Neural progenitor cell (in vitro differentiated cells): Measurements from ENCODE around the gene INTS11.

ENCODE experiments used
- CTCF ChIP-seq: fragments of 200-600 bp; sonication (generic); IDR thresholded peaks from 2 replicates; pipeline ENCODE4 v1.5.1; 2017; ENCODE audit warnings: antibody characterized with exemption, mild to moderate bottlenecking
- EZH2 ChIP-seq: fragments of 200-600 bp; sonication (generic); IDR thresholded peaks from 2 replicates; pipeline ENCODE4 v1.6.1; 2017; ENCODE audit warnings: antibody characterized with exemption, mild to moderate bottlenecking, moderate library complexity
- EZH2phosphoT487 ChIP-seq: fragments of 200-600 bp; sonication (generic); IDR thresholded peaks from 2 replicates; pipeline ENCODE4 v1.6.1; 2017; ENCODE audit warnings: antibody characterized with exemption

DNA sequence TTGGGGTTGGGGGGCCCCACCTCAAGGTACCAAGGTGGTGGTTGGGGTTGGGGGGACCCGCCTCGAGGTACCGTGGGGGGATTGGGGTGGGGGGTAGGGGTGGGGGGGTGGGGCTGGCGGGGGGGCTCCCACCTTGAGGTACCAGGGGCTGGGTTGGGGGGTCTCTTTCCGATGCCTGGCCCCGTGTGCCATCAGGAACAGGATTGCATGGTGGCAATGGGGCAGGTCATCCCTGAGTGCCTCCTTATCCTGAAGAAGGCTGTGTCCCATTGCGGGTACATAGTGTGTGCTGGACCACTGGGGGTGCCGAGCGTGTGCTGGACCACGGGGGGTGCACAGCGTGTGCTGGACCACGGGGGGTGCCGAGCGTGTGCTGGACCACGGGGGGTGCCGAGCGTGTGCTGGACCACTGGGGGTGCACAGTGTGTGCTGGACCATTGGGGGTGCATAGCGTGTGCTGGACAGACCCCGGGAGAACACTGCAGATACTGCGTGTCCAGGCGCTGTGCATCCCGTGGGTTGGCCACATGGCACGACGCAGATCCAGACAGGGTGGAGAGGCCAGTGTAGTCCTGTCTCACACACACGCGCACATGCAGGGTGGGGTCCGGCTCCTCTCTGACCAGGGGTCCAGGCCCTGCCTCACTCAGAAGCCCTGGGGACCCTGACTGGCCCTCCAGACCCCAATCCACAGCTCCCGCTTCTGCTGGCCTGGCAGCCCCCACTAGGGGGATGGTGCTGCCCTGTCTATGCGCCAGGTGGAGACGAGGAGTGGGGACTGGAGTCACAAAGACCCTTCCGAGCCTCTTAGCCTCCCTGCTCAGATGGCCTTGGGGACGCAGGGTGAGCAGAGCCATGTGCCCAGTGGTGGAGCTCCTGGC, 40.0 kb downstream of the INTS11 start:
- TF ChIP-seq CTCF (no peak), EZH2 (no peak), EZH2phosphoT487 (no peak)
